Activated CD4-positive, alpha-beta T cell treated with anti-CD3 and anti-CD28 coated beads for 48 hours (primary cell): ENCODE data around the gene IARS1.

ENCODE experiments used
- DNase-seq: peaks from one replicate; pipeline ENCODE4 v3.0.0-alpha.2; 2020

The IARS1 gene

GRCh38 chr9:92295240-92295790 lies 1.8 kb upstream of the IARS1 start:
- DNase-seq = no peak

GRCh38 chr9:92294297-92294676 lies 790 bp upstream of the IARS1 start:
- DNase-seq = peak; percentile 30

GRCh38 chr9:92293075-92293354 lies 482 bp downstream of the IARS1 start:
- no peak for DNase-seq

GRCh38 chr9:92292338-92293074 lies 991 bp downstream of the IARS1 start:
- DNase-seq = no peak

GRCh38 chr9:92291577-92291976 lies 1.9 kb downstream of the IARS1 start:
- no peak for DNase-seq

GRCh38 chr9:92290785-92291429 lies 2.6 kb downstream of the IARS1 start:
- DNase-seq = no peak

GRCh38 chr9:92289708-92290390 lies 3.6 kb downstream of the IARS1 start:
- no peak for DNase-seq

- DNase-seq = no peak
These were observed 14.2 kb downstream of the IARS1 start for GRCh38 chr9:92279302-92279701.

GRCh38 chr9:92278110-92278509 lies 15.4 kb downstream of the IARS1 start:
- no peak for DNase-seq

- DNase-seq = no peak
These were observed 17.0 kb downstream of the IARS1 start for GRCh38 chr9:92276331-92277032.

- no peak for DNase-seq
These were observed 18.0 kb downstream of the IARS1 start for GRCh38 chr9:92275541-92275940.

- no peak for DNase-seq
These were observed 23.0 kb downstream of the IARS1 start for GRCh38 chr9:92270511-92270910.

GRCh38 chr9:92266486-92266885 lies 27.0 kb downstream of the IARS1 start:
- DNase-seq = no peak

GRCh38 chr9:92265154-92265553 lies 28.3 kb downstream of the IARS1 start:
- no peak for DNase-seq

- no peak for DNase-seq
These were observed 30.4 kb downstream of the IARS1 start for GRCh38 chr9:92263131-92263530.

- no peak for DNase-seq
These were observed 36.2 kb downstream of the IARS1 start for GRCh38 chr9:92257327-92257726.

GRCh38 chr9:92254381-92255337 lies 38.8 kb downstream of the IARS1 start:
- DNase-seq = no peak

GRCh38 chr9:92253656-92254055 lies 39.8 kb downstream of the IARS1 start:
- no peak for DNase-seq

GRCh38 chr9:92247981-92248380 lies 45.5 kb downstream of the IARS1 start:
- DNase-seq = no peak

GRCh38 chr9:92247296-92247695 lies 46.2 kb downstream of the IARS1 start:
- DNase-seq = no peak

- no peak for DNase-seq
These were observed 48.3 kb downstream of the IARS1 start for GRCh38 chr9:92245005-92245797.
